Epithelial cell of prostate (primary cell): ENCODE results near the gene RWDD4.
"Not testable (repeated sequence)": the region's sequence is repeated elsewhere in the genome, so short reads cannot be mapped to it uniquely, and the experiment has no call there.

Source experiments
- DNase-seq: peaks from one replicate; pipeline ENCODE4 v3.0.0-alpha.2; 2011; ENCODE audit warnings: low read depth, low spot score
- H3K27ac ChIP-seq: fragments of 450-650 bp; 2 replicates; pipeline ENCODE4 v1.5.1; 2017; ENCODE audit warnings: mild to moderate bottlenecking

Gene RWDD4

GRCh38 chr4:183636923-183637322 lies 22.1 kb downstream of the RWDD4 start:
- no peak for DNase-seq
- peak overlapping the region; percentile 67 for H3K27ac ChIP-seq

GRCh38 chr4:183636503-183636902 lies 22.5 kb downstream of the RWDD4 start:
- peak overlapping the region; percentile 67 for H3K27ac ChIP-seq
- DNase-seq: no peak

GRCh38 chr4:183635741-183636140 lies 23.2 kb downstream of the RWDD4 start:
- H3K27ac ChIP-seq: no peak overlapping the region
- DNase-seq: no peak

DNA sequence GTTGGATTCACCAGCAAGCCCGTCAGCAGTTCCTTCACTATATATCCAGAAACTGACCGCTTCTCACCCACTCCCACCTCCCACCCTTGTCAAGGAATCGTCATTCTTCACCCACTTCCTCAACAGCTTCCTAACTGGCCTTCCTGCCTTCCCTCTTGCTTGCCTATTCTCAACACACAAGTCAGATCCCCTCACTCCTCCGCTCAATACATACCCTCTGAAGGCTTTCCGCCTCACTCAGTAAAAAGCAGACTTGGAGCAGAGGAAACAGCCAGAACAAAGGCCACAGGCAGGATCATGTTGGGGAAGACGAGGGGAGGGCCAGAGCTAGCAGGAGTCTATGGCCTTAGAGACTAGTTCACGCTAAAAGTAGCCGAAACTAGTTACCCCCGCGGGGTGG lies 23.7 kb downstream of the RWDD4 start:
- no peak overlapping the region for H3K27ac ChIP-seq
- no peak for DNase-seq

DNA sequence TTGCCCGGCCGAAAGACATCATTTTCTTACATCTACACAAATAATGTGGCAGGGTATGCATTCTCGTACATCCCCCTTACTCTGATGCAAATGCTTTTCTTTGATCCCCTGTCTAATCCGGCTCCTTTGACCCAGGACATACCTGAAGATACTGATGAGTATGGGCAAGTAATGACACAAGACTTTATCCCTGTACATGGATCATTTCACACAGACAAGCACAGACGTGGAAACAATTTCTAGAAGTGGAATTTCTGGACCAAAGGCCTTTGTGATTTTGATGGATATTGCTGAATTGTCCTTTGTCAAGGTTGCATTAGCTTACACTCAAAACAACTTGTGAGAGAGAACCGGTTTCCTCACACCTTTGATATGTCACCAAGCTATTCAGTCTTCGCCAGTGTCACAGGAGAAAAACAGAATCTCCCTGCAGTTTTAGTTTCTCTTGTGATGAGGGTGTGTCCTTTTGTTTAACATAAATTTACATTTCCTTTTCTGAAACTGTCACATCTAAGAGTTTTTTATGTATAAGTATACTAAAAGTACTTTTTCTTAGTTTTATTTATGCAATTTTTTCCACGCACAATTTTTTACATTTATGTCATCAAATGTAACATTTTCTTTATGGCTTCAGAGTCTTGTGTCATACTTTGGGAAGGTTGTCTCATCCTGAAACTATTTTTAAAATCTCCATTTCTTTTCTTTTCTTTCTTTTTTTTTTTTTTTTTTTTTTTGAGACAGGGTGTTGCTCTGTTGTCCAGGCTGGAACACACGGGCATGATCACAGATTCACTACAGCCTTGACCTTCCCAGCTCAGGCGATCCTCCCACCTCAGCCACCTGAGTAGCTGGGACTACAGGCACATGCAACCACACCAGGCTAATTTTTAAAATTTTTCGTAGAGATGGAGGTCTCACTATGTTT lies 25.2 kb downstream of the RWDD4 start:
- DNase-seq: no peak
- no peak overlapping the region for H3K27ac ChIP-seq

DNA sequence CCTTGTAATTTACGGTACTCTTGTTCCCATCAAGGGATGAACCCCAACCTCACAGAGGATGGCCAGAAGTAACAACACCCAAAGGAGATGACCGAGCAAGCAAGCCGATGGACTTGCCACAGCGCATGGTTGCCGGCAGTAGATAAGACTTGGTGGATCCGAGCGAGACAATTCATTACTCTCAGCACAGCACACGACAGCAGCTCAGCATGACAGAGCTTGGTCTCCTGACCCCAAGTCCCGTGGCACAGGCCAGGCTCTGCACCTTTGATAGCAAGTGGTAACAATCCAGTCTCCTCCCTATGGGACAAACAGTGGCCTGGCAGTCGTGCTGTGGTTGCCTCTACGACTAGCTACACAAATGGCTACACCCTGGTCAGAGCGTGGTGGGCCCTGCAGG lies 26.3 kb downstream of the RWDD4 start:
- no peak for DNase-seq
- no peak overlapping the region for H3K27ac ChIP-seq

DNA sequence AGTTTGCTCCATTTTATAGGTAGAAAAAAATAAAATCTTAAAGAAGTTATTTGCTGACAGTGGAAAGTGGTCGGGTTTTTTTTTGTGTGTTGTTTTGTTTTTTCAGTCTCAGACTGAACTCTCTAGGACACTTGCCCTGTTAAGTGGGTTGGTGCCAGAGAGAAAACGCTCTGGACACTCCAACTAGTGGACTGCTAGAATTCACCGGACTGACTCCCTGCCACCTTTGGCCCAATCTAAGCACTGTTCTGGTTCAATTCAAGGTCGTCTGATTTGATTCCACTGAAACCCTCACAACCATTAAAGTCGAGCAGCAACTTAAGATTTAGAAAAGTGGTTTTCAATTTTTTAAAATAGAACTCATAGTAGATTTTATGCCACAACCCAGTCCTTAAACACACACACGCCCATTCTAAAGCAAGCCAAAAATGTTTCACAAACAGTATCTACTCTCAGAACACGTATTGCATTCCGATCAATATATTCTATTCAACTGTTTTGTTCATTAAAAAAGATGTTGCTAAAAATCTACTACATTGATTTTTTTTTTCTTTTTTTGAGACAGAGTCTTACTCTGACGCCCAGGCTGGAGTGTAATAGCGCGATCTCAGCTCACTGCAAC lies 27.3 kb downstream of the RWDD4 start:
- no peak for DNase-seq
- no peak overlapping the region for H3K27ac ChIP-seq

DNA sequence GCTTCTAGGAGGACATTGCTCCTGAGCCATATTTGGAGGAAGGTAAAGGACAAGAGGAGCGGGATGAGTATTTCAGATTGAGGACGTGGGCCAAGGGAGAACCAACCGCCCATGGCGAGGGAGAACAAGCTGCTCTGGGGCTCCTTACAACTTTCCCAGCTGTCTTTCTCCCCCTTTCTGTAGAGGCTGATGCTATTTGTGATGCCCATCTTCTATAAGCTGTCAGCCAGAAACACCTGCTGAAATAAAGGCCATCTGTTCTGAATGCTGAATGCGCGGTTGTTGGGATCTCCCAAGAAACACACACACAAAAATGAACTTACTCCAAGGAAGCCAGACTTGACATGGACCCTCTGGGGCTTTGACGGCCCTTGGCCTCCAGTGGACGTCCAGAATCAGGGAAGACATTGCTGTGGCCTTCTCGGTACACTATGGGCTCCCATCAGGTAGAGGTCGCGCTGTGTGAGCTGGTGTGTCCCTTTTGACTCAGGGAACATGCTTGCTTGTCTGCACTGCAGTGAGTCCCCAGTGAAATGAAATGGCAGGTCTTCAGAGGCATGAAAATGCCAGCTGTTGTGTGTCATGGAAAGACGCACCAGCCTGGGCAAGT lies 30.9 kb downstream of the RWDD4 start:
- DNase-seq: no peak
- no peak overlapping the region for H3K27ac ChIP-seq

GRCh38 chr4:183627286-183627685 lies 31.7 kb downstream of the RWDD4 start:
- DNase-seq, H3K27ac ChIP-seq: not testable (repeated sequence)

DNA sequence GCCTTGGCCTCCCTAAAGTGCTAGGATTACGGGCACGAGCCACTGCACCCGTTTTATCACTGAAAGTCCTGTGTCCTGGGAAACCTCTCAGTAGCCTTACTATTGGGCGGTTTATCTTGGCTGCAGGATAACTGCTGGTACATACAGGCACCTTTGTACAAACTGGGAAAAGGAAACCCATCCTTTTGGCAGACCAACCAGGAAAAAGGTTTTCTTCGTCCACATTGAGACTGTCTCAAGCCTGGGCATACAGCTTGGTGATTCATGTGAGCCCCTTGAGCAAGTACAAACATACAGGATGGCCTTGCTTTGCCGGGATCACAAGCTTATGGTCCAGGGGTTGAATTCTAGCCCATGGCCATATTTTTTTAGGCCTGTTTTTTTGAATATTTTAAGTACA lies 32.8 kb downstream of the RWDD4 start:
- peak overlapping the region; percentile 39 for H3K27ac ChIP-seq
- DNase-seq: no peak

DNA sequence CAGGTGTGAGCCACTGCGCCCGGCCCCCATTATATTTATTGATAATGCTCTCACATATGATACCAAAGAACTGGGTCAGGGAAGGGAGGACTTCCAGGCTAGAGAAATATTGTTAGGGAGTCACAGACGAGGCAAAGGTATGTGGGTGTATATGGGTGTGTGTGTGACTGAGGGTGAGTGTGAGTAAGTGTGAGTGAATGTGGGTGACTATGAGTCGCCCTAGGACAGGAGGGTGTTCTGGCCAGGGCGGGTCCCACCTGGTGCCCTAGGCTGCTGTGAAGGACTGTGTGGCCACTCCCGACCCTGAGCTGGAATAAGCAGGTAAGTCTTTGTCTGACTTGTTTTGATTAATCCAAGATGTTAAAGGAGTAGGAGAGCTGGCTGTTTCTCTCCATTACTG lies 34.4 kb downstream of the RWDD4 start:
- no peak for DNase-seq
- peak overlapping the region; percentile 65 for H3K27ac ChIP-seq

- no peak for DNase-seq
- H3K27ac ChIP-seq: no peak overlapping the region
Observed at GRCh38 chr4:183621875-183622274, 37.1 kb downstream of the RWDD4 start.

- no peak for DNase-seq
- H3K27ac ChIP-seq: no peak overlapping the region
Observed at GRCh38 chr4:183620421-183620820, 38.6 kb downstream of the RWDD4 start.

GRCh38 chr4:183618681-183619080 lies 40.3 kb downstream of the RWDD4 start:
- no peak for DNase-seq
- H3K27ac ChIP-seq: no peak overlapping the region

- DNase-seq: no peak
- H3K27ac ChIP-seq: no peak overlapping the region
Observed at GRCh38 chr4:183617075-183617474, 41.9 kb downstream of the RWDD4 start.

DNA sequence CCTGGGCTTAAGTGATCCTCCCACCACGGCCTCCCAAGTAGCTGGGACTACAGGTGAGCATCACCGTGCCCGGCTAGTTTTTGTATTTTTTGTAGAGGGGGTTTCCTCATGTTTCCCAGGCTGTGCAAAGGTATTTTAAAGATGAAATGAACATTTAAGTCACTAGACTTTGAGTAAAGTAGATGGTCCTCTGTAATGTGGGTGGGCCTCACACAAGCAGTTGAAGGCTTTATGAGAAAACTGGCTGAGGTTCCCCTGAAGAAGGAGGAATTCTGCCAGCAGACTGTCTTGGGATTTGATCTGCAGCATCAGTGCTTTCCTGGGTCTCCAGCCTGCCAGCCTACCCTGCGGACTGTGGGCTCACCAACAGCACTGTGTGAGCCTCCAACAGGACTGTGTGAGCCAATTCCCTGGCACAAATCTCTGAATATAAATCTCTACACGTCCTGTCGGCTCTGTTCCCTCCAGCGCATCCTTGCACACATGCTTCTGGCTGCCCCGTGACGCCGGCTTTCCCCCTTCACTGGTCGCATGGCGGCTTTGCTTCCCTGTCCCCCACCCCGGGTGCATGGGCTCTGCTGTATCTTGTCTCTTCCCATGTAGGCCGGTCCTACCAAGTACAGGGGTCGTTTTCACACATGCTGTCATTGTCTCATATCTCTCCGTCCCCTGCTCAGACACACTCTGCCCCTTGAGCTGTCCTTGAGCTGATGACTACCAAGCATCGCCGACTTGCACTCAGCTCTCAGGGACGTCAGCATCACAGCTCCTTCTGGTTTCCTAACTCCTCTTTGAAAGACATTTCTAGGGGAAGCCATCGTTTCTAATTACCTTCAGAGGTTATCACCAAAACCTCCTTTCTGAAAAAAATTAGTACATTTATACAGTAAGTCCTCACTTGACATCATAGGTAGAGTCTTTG lies 46.4 kb downstream of the RWDD4 start:
- no peak overlapping the region for H3K27ac ChIP-seq
- no peak for DNase-seq

DNA sequence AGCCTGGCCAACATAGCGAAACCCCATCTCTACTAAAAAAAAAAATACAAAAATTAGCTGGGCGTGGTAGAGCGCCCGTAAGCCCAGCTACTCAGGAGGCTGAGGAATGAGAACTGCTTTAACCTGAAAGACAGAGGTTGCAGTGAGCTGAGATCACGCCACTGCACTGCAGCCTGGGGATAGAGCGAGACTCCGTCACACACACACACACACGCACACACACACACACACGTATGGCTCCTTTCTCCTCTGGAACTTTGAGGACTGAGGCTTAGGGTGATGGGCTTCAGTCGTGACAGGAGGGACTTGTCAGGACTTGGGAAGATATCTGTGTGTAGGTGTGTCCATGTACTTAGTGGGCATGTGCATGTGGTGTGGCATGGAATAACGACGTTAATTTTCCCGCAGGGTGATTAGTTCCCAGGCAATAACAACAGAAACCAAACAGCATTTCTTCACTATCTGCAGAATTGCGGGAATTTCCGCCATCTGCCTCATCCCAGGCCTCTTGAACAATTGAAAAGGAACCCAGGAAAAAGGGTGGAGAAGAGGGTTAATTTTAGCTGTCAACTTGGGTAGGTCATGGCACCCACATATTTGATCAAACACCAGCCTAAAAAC lies 47.7 kb downstream of the RWDD4 start:
- H3K27ac ChIP-seq: no peak overlapping the region
- DNase-seq: no peak

- H3K27ac ChIP-seq: no peak overlapping the region
- no peak for DNase-seq
Observed at GRCh38 chr4:183610613-183611012, 48.4 kb downstream of the RWDD4 start.

DNA sequence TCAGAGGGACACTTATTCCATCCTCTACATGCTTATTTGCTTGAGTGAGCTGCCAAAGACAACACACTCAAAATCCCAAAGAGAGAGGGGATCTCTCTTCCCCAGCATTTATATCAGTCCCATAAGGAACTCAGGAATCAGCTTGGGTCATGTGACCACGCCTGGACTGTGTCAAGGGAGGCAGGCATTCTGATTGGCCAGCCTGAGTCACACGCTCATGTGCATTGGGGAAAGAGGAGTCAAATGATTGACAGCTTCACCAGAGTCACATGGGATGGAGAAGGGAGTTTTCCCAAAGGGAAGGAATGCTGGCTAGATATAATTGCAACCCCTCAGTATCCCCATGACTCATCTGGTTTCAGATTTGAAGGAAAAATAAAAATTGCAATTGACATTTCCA lies 49.0 kb downstream of the RWDD4 start:
- H3K27ac ChIP-seq: no peak overlapping the region
- DNase-seq: no peak

GRCh38 chr4:183609151-183609550 lies 49.8 kb downstream of the RWDD4 start:
- no peak for DNase-seq
- H3K27ac ChIP-seq: no peak overlapping the region
